SK-N-SH (cell line): ENCODE data around the gene FJX1. TPM values are rescaled to one million over a fixed set of nuclear protein-coding genes. Genes with fewer than 3 reads are reported as not detected.

Experiments
- CTCF ChIA-PET: fragments of 300-600, 350-600 bp; formaldehyde crosslinking; extraction: SDS; loops from one replicate; lab custom pipeline; 2021; lab: Yijun Ruan, JAX
- POLR2A ChIA-PET: fragments of 350-600 bp; sonication (Branson Sonifier 250); formaldehyde crosslinking; extraction: SDS; loops from one replicate; lab custom pipeline; 2020; ENCODE audit warnings: antibody characterized with exemption, inconsistent platforms; lab: Yijun Ruan, JAX
- DNase-seq: peaks from one replicate; pipeline ENCODE4 v3.0.0; 2012
- H2AFZ ChIP-seq: fragments of 200-600 bp; sonication (generic); 2 replicates; pipeline ENCODE4 v1.8.1; 2016; ENCODE audit warnings: antibody characterized with exemption, mild to moderate bottlenecking, low read depth
- H3F3A ChIP-seq: fragments of 200-600 bp; sonication (generic); replicated peaks from 2 replicates; pipeline ENCODE3; 2016; ENCODE audit warnings: antibody characterized with exemption, mild to moderate bottlenecking; ENCODE audit not compliant: insufficient read depth
- H3K27ac ChIP-seq, 2 experiments: fragments of 200-500 bp in 1 of 2; fragments of 200-600 bp in 1 of 2; sonication (Bioruptor generic) in 1 of 2; sonication (generic), shearing (Covaris generic) in 1 of 2; 2 replicates each; pipeline versions ENCODE4 v1.5.1 to v1.6.1; 2014 to 2016; ENCODE audit warnings: low read depth in 2 of 2, inconsistent platforms in 1 of 2, low read length in 1 of 2, mild to moderate bottlenecking in 1 of 2, mixed read lengths in 1 of 2
- H3K27me3 ChIP-seq: fragments of 200-600 bp; sonication (generic), shearing (Covaris generic); 2 replicates; pipeline ENCODE4 v1.6.1; 2016; ENCODE audit warnings: mixed run types; ENCODE audit not compliant: insufficient read depth
- H3K36me3 ChIP-seq, 2 experiments: fragments of 200-500 bp in 1 of 2; fragments of 200-600 bp in 1 of 2; sonication (Bioruptor generic) in 1 of 2; sonication (generic) in 1 of 2; replicated peaks in 1 of 2; 2 replicates each; pipeline versions ENCODE3 to v1.5.1; 2014 to 2016; ENCODE audit warnings: low read length in 1 of 2, mild to moderate bottlenecking in 1 of 2; ENCODE audit not compliant: insufficient read depth in 2 of 2, control insufficient read depth in 1 of 2
- H3K4me1 ChIP-seq, 2 experiments: fragments of 200-500 bp in 1 of 2; fragments of 200-600 bp in 1 of 2; sonication (Bioruptor generic) in 1 of 2; sonication (generic), shearing (Covaris generic) in 1 of 2; 2 replicates each; pipeline versions ENCODE4 v1.5.1 to v1.6.1; 2014 to 2016; ENCODE audit warnings: low read depth in 1 of 2, low read length in 1 of 2, mixed run types in 1 of 2; ENCODE audit not compliant: insufficient read depth in 2 of 2, control insufficient read depth in 1 of 2
- H3K4me2 ChIP-seq: fragments of 200-600 bp; sonication (generic), shearing (Covaris generic); 2 replicates; pipeline ENCODE4 v1.6.1; 2017; ENCODE audit warnings: mixed run types
- H3K4me3 ChIP-seq, 2 experiments: fragments of 200-500 bp in 1 of 2; fragments of 200-600 bp in 1 of 2; sonication (Bioruptor generic) in 1 of 2; sonication (generic), shearing (Covaris generic) in 1 of 2; 2 replicates each; pipeline versions ENCODE4 v1.5.1 to v1.8.1; 2014 to 2016; ENCODE audit warnings: low read depth in 2 of 2, inconsistent platforms in 1 of 2, low read length in 1 of 2, mild to moderate bottlenecking in 1 of 2, mixed read lengths in 1 of 2, moderate library complexity in 1 of 2
- H3K79me2 ChIP-seq: fragments of 200-600 bp; sonication (generic); 2 replicates; pipeline ENCODE4 v1.8.1; 2017; ENCODE audit warnings: mild to moderate bottlenecking; ENCODE audit not compliant: insufficient read depth
- H3K9ac ChIP-seq: fragments of 200-600 bp; sonication (generic); 2 replicates; pipeline ENCODE4 v1.6.1; 2017; ENCODE audit warnings: mixed run types
- H3K9me2 ChIP-seq: fragments of 200-600 bp; sonication (generic); 2 replicates; pipeline ENCODE4 v1.6.1; 2017; ENCODE audit warnings: mixed run types
- H3K9me3 ChIP-seq: fragments of 200-600 bp; sonication (generic); 2 replicates; pipeline ENCODE4 v1.6.1; 2017; ENCODE audit warnings: mixed run types, mild to moderate bottlenecking, moderate library complexity
- H4K20me1 ChIP-seq: fragments of 200-600 bp; sonication (generic); 2 replicates; pipeline ENCODE4 v1.6.1; 2017; ENCODE audit warnings: mild to moderate bottlenecking, mixed run types; ENCODE audit not compliant: insufficient read depth
- EZH2phosphoT487 ChIP-seq: fragments of 200-600 bp; sonication (generic); IDR thresholded peaks from 2 replicates; pipeline ENCODE4 v1.6.1; 2017; ENCODE audit warnings: low read depth, mixed run types, mild to moderate bottlenecking, antibody characterized with exemption, moderate library complexity, borderline replicate concordance
- FOSL2 ChIP-seq: IDR thresholded peaks from 2 replicates; pipeline ENCODE4 v1.4.0; 2012; ENCODE audit warnings: low read depth, mild to moderate bottlenecking, moderate library complexity, borderline replicate concordance
- GATA2 ChIP-seq: sonication (generic); formaldehyde crosslinking; IDR thresholded peaks from 2 replicates; pipeline ENCODE4 v1.5.0; 2020; ENCODE audit warnings: mild to moderate bottlenecking, missing genetic modification reagents
- JUND ChIP-seq: IDR thresholded peaks from 2 replicates; pipeline ENCODE4 v1.4.0; 2012
- MAX ChIP-seq: IDR thresholded peaks from 2 replicates; pipeline ENCODE4 v1.4.0; 2012; ENCODE audit warnings: low read depth
- POLR2AphosphoS5 ChIP-seq: IDR thresholded peaks from 2 replicates; pipeline ENCODE4 v1.6.1; 2012; ENCODE audit warnings: low read depth, low read length
- RAD21 ChIP-seq: IDR thresholded peaks from 2 replicates; pipeline ENCODE4 v1.6.1; 2012; ENCODE audit warnings: mild to moderate bottlenecking, low read length
- RCOR1 ChIP-seq: fragments of 150-350 bp; IDR thresholded peaks from 2 replicates; pipeline ENCODE4 v1.6.1; 2017; ENCODE audit warnings: antibody characterized with exemption, low read length
- SIN3A ChIP-seq: IDR thresholded peaks from 2 replicates; pipeline ENCODE4 v1.6.1; 2012; ENCODE audit warnings: low read depth, mild to moderate bottlenecking, low read length, moderate library complexity, borderline replicate concordance
- SMC3 ChIP-seq: IDR thresholded peaks from 2 replicates; pipeline ENCODE4 v1.6.1; 2012; ENCODE audit warnings: low read depth, low read length, improper control_type of control experiment
- TCF12 ChIP-seq: IDR thresholded peaks from 2 replicates; pipeline ENCODE4 v1.4.0; 2012
- USF2 ChIP-seq: fragments of 150-350 bp; IDR thresholded peaks from 2 replicates; pipeline ENCODE4 v1.6.1; 2017; ENCODE audit warnings: antibody characterized with exemption, low read length, low read depth, borderline replicate concordance
- WGBS: methylation state at CpG from one replicate; pipeline ENCODE4 v1.1.6; 2017; ENCODE audit warnings: low lambda C conversion rate; 5-methylcytosine and 5-hydroxymethylcytosine counted together
- polyA plus RNA-seq, 3 experiments: library from polyadenylated mRNA; depleted of rRNA; stranded (reverse); fragments of >200 nt; gene quantifications; 2 replicates each; pipeline ENCODE4 v1.2.3, GENCODE V29; 2012
- TF ChIP-seq, protein P1 (sequence below): IDR thresholded peaks from 2 replicates; pipeline ENCODE4 v1.4.0; 2012; ENCODE audit warnings: low read depth, borderline replicate concordance
- TF ChIP-seq, protein P2 (sequence below): IDR thresholded peaks from 2 replicates; pipeline ENCODE4; 2012

The FJX1 gene
- polyA plus RNA-seq, 1 of the 3 experiments (the other 2 are of a cell fraction), result 34.5 TPM

GRCh38 chr11:35622070-35622469 lies 3.8 kb downstream of the FJX1 start (continued):
- no peak for TF ChIP-seq EZH2phosphoT487
- TF ChIP-seq, protein P1, sequence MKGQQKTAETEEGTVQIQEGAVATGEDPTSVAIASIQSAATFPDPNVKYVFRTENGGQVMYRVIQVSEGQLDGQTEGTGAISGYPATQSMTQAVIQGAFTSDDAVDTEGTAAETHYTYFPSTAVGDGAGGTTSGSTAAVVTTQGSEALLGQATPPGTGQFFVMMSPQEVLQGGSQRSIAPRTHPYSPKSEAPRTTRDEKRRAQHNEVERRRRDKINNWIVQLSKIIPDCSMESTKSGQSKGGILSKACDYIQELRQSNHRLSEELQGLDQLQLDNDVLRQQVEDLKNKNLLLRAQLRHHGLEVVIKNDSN, result no peak
- no peak for TF ChIP-seq SMC3
- no peak for TF ChIP-seq USF2
- TF ChIP-seq RCOR1, result no peak

DNA sequence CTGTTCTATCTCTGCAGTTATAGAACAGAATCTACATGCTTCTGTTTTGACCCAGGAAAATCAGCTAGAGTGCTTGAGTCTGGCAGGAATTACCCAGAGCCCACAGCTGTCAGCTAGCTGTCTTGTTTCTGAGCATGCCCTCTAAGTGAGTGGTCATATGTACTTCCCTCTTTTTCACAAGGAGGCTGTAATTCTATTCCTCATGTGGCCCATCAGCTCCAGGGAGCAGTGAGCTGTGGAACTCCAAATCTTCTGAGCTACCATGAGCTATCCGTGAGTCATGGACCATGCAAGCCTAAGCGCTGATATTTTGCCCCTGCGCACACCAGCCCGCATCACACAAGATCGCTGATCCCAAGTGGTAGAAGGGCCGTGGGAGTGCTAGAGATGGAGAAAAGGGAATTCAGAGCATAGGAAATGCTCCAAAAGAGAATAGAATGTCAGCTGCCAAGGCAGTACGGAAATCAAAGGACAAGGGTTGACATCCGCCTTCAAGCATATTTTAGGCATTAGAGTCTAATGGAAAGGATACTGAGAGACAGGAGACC lies 5.4 kb downstream of the FJX1 start:
- TF ChIP-seq JUND, result peak; percentile 52; the same call in 1 of the 2 replicates
- TF ChIP-seq MAX, result peak; percentile 61
- TF ChIP-seq RAD21, result no peak
- TF ChIP-seq RCOR1, result no peak
- peak; percentile 30; the same call in 1 of the 2 replicates for TF ChIP-seq TCF12
- TF ChIP-seq, protein P2, sequence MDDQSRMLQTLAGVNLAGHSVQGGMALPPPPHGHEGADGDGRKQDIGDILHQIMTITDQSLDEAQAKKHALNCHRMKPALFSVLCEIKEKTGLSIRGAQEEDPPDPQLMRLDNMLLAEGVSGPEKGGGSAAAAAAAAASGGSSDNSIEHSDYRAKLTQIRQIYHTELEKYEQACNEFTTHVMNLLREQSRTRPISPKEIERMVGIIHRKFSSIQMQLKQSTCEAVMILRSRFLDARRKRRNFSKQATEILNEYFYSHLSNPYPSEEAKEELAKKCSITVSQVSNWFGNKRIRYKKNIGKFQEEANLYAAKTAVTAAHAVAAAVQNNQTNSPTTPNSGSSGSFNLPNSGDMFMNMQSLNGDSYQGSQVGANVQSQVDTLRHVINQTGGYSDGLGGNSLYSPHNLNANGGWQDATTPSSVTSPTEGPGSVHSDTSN, result peak; percentile 55
- TF ChIP-seq USF2, result no peak
- 0 out of 2 replicates have a peak, but pooled peaks have one; percentile 27 for TF ChIP-seq POLR2AphosphoS5
- peak; percentile 82 for TF ChIP-seq FOSL2
- no peak for TF ChIP-seq GATA2 (CRISPR knock-in tag)
- TF ChIP-seq SIN3A, result peak; percentile 43; the same call in 1 of the 2 replicates
- no peak overlapping the region for H3K9ac ChIP-seq
- H3K9me3 ChIP-seq, result no peaks in the 10 kb centered on the region
- no peaks in the 10 kb centered on the region for H4K20me1 ChIP-seq
- no peak for DNase-seq
- no peak overlapping the region for H2AFZ ChIP-seq
- no peak overlapping the region; a peak in 1 of 4 replicates for H3K4me3 ChIP-seq
- H3K27ac ChIP-seq, result peak overlapping the region; percentile 68 to 94; a peak in 3 of 4 replicates
- H3K4me1 ChIP-seq, result peaks cover 24 to 50% of the 10 kb centered on the region in 2 experiments; a peak in 3 of 4 replicates
- WGBS, result 67% methylated on average over 8 of the region's 8 CpGs
- H3K9me2 ChIP-seq, result no peaks in the 10 kb centered on the region
- CTCF ChIA-PET, result interaction anchor here (0.6 to 2.0 kb wide), 4 partner anchors 10 to 734 kb away, joined by 3 to 11 read pairs (median 4); no protein-coding TSS in a partner anchor
- H3K36me3 ChIP-seq, result peaks cover 2 to 8% of the 10 kb centered on the region in 2 experiments
- POLR2A ChIA-PET, result no interaction called here
- H3K4me2 ChIP-seq, result peak overlapping the region; percentile 90; the same call in 1 of the 2 replicates
- H3K79me2 ChIP-seq, result peaks cover 40% of the 10 kb centered on the region
- no peaks in the 10 kb centered on the region for H3K27me3 ChIP-seq
- peaks cover 49% of the 10 kb centered on the region for H3F3A ChIP-seq
